Measurements from ENCODE around the gene ELOVL3.
"Not testable (repeated sequence)": the region's sequence is repeated elsewhere in the genome, so short reads cannot be mapped to it uniquely, and the experiment has no call there.

DNA sequence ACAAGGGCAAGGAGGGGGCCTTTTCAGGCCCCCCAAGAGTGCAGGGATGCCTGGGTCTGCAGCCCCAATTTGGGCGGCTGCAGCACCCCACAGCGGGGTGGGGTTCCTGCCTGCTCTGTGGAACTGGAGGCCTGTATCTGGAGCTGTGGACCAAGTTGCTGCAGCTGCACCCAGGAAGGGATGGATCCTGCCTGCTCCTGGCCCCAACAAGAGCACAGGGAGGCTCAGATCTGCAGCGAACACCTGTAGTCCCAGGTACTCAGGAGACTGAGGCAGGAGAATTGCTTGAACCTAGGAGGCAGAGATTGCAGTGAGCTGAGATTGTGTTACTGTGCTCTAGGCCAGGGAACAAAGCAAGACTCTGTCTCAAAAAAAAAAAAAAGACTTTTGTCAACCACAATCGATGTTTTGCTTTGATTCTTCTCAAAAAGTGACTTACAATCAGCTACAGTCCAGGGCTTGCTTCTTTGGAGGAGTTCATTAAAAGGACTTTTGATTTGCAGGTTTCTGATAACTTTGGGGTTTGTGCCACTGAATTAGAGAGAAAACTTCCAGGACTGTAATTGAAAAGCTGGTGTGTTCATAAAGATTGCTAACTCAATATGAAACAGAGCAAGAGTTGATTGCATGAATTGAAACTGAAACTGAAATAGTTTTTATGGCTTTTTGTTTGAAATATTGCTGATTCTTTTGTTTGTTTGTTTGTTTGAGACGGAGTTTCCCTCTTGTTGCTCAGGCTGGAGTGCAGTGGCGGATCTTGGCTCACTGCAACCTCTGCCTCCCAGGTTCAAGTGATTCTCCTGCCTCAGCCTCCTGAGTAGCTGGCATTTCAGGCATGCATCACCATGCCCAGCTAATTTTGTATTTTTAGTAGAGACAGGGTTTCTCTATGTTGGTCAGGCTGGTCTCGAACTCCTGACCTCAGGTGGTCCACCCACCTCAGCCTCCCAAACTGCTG lies 36.9 kb upstream of the ELOVL3 start:
- TF ChIP-seq, protein P1, sequence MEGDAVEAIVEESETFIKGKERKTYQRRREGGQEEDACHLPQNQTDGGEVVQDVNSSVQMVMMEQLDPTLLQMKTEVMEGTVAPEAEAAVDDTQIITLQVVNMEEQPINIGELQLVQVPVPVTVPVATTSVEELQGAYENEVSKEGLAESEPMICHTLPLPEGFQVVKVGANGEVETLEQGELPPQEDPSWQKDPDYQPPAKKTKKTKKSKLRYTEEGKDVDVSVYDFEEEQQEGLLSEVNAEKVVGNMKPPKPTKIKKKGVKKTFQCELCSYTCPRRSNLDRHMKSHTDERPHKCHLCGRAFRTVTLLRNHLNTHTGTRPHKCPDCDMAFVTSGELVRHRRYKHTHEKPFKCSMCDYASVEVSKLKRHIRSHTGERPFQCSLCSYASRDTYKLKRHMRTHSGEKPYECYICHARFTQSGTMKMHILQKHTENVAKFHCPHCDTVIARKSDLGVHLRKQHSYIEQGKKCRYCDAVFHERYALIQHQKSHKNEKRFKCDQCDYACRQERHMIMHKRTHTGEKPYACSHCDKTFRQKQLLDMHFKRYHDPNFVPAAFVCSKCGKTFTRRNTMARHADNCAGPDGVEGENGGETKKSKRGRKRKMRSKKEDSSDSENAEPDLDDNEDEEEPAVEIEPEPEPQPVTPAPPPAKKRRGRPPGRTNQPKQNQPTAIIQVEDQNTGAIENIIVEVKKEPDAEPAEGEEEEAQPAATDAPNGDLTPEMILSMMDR (IDR thresholded peaks at IDR 0.05; ENCODE audit: insufficient read depth, low read length, poor library complexity, severe bottlenecking) = not testable (repeated sequence)
- TF ChIP-seq EZH2phosphoT487 (conservative IDR thresholded peaks at IDR 0.05; ENCODE audit: low read length) = not testable (repeated sequence)
